ENCODE results near the gene SERTAD4. TPM values are rescaled to one million over a fixed set of nuclear protein-coding genes. Genes with fewer than 3 reads are reported as not detected.

Gene SERTAD4
- total RNA-seq, 1 experiment from 2014 or later: 2.6 TPM

- Histone ChIP-seq H3K27me3 (ENCODE audit: low read length) (peaks cover 16% of the 10 kb centered on the region; the same call in 1 of the 2 replicates), H3K79me2 (ENCODE audit: low read length) (no peaks in the 10 kb centered on the region), H2AFZ (ENCODE audit: low read length) (no peak overlapping the region), H3K9me2 (replicated peaks; ENCODE audit: low read length) (no peaks in the 10 kb centered on the region), H3K4me2 (ENCODE audit: low read length) (no peak overlapping the region), H4K20me1 (ENCODE audit: low read length) (no peaks in the 10 kb centered on the region), H3K27ac (ENCODE audit: low read length) (no peak overlapping the region), H3F3A (ENCODE audit: low read length, unreplicated experiment) (no peaks in the 10 kb centered on the region), H3K36me3 (ENCODE audit: low read depth, low read length) (no peaks in the 10 kb centered on the region), H3K4me3 (ENCODE audit: low read length) (no peak overlapping the region), H3K4me1 (ENCODE audit: insufficient read depth, low read length) (no peaks in the 10 kb centered on the region), H3K9me3 (ENCODE audit: low read length) (no peaks in the 10 kb centered on the region), H3K9ac (ENCODE audit: low read length) (no peak overlapping the region)
- ATAC-seq (no peak), DNase-seq (no peak)
- ChIA-PET CTCF (no interaction called here), POLR2A (ENCODE audit: unreplicated experiment) (no interaction called here)
- intact Hi-C loops (cut with micrococcal nuclease): no loop called here
- TF ChIP-seq EZH2phosphoT487 (IDR thresholded peaks at IDR 0.05; ENCODE audit: borderline replicate concordance, low read length) (no peak), CTCF (conservative IDR thresholded peaks at IDR 0.05; ENCODE audit: low read depth, low read length) (no peak)
- no TSS peak for BruUV-seq (replicated peaks)
Measured at GRCh38 chr1:210272666-210273065, 40.1 kb downstream of the SERTAD4 start.

GRCh38 chr1:210280221-210280620 lies 47.6 kb downstream of the SERTAD4 start:
- no peaks in the 10 kb centered on the region for H3K79me2 ChIP-seq (ENCODE audit: low read length)
- intact Hi-C loops (cut with micrococcal nuclease): no loop called here
- no peak overlapping the region for H2AFZ ChIP-seq (ENCODE audit: low read length)
- CTCF ChIA-PET: no interaction called here
- no peak for TF ChIP-seq CTCF (conservative IDR thresholded peaks at IDR 0.05; ENCODE audit: low read depth, low read length)
- TF ChIP-seq EZH2 (IDR thresholded peaks at IDR 0.05; ENCODE audit: low read length, unreplicated experiment): no peak
- no peak for TF ChIP-seq EZH2phosphoT487 (IDR thresholded peaks at IDR 0.05; ENCODE audit: borderline replicate concordance, low read length)
- H3K27ac ChIP-seq (ENCODE audit: low read length): no peak overlapping the region
- no peaks in the 10 kb centered on the region for H3K36me3 ChIP-seq (ENCODE audit: low read depth, low read length)
- H3K4me2 ChIP-seq (ENCODE audit: low read length): no peak overlapping the region
- no peaks in the 10 kb centered on the region for H3K4me1 ChIP-seq (ENCODE audit: insufficient read depth, low read length)
- POLR2A ChIA-PET (ENCODE audit: unreplicated experiment): no interaction called here
- H3K27me3 ChIP-seq (ENCODE audit: low read length): peaks cover 8% of the 10 kb centered on the region; the same call in 1 of the 2 replicates
- H3K9me3 ChIP-seq (ENCODE audit: low read length): no peaks in the 10 kb centered on the region
- no peak overlapping the region for H3K9ac ChIP-seq (ENCODE audit: low read length)
- H3F3A ChIP-seq (ENCODE audit: low read length, unreplicated experiment): no peaks in the 10 kb centered on the region
- no TSS peak for BruUV-seq (replicated peaks)
- no peaks in the 10 kb centered on the region for H3K9me2 ChIP-seq (replicated peaks; ENCODE audit: low read length)
- H4K20me1 ChIP-seq (ENCODE audit: low read length): no peaks in the 10 kb centered on the region
- no peak for DNase-seq
- ATAC-seq: no peak
- H3K4me3 ChIP-seq (ENCODE audit: low read length): no peak overlapping the region

- Histone ChIP-seq H3K9me3 (ENCODE audit: low read length) (no peaks in the 10 kb centered on the region), H3K4me2 (ENCODE audit: low read length) (no peak overlapping the region), H3K36me3 (ENCODE audit: low read depth, low read length) (no peaks in the 10 kb centered on the region), H3K9ac (ENCODE audit: low read length) (no peak overlapping the region), H4K20me1 (ENCODE audit: low read length) (no peaks in the 10 kb centered on the region), H3K4me1 (ENCODE audit: insufficient read depth, low read length) (peaks cover 12% of the 10 kb centered on the region), H3K4me3 (ENCODE audit: low read length) (no peak overlapping the region), H3F3A (ENCODE audit: low read length, unreplicated experiment) (no peaks in the 10 kb centered on the region), H3K9me2 (replicated peaks; ENCODE audit: low read length) (0 out of 2 replicates have a peak, but pooled peaks cover 4% of the 10 kb centered on the region), H3K79me2 (ENCODE audit: low read length) (no peaks in the 10 kb centered on the region), H3K27ac (ENCODE audit: low read length) (no peak overlapping the region), H3K27me3 (ENCODE audit: low read length) (peaks cover 13% of the 10 kb centered on the region; the same call in 1 of the 2 replicates), H2AFZ (ENCODE audit: low read length) (no peak overlapping the region)
- BruUV-seq (replicated peaks): no TSS peak
- intact Hi-C loops (cut with micrococcal nuclease): no loop called here
- ATAC-seq: no peak
- TF ChIP-seq CTCF (conservative IDR thresholded peaks at IDR 0.05; ENCODE audit: low read depth, low read length) (no peak), EZH2 (IDR thresholded peaks at IDR 0.05; ENCODE audit: low read length, unreplicated experiment) (no peak), EZH2phosphoT487 (IDR thresholded peaks at IDR 0.05; ENCODE audit: borderline replicate concordance, low read length) (no peak)
- ChIA-PET CTCF (no interaction called here), POLR2A (ENCODE audit: unreplicated experiment) (no interaction called here)
- no peak for DNase-seq
Measured at GRCh38 chr1:210288116-210288515, 55.5 kb downstream of the SERTAD4 start.
